ENCODE results near the gene TMEM125. TPM values are rescaled to one million over a fixed set of nuclear protein-coding genes. Genes with fewer than 3 reads are reported as not detected.

TMEM125 gene
- total and polyA plus RNA-seq, 2 experiments from 2014 or later = 28.7 to 43.1 TPM

GRCh38 chr1:43302201-43302600 lies 32.4 kb downstream of the TMEM125 start:
- H3K9me3 ChIP-seq (ENCODE audit: low read depth) = no peaks in the 10 kb centered on the region
- no peak overlapping the region for H2AFZ ChIP-seq
- peaks cover 17% of the 10 kb centered on the region for H3K4me1 ChIP-seq (ENCODE audit: insufficient read depth)
- no peak for DNase-seq (ENCODE audit: low spot score)
- peak overlapping the region; percentile 23 for H3K27ac ChIP-seq
- WGBS (ENCODE audit: low lambda C conversion rate, missing lambda C conversion rate) = 100% methylated on average over 1 of the region's 1 CpG
- no peaks in the 10 kb centered on the region for H3K27me3 ChIP-seq
- no peaks in the 10 kb centered on the region for H3K36me3 ChIP-seq (replicated peaks; ENCODE audit: insufficient read depth, low read depth)
- H3K4me3 ChIP-seq = no peak overlapping the region
- no peaks in the 10 kb centered on the region for H3K9me2 ChIP-seq (replicated peaks; ENCODE audit: insufficient read depth)
- H3K79me2 ChIP-seq = no peaks in the 10 kb centered on the region
- TF ChIP-seq EZH2phosphoT487 (IDR thresholded peaks at IDR 0.05; ENCODE audit: low read depth, severe bottlenecking, unreplicated experiment) (no peak), CTCF (IDR thresholded peaks at IDR 0.05; ENCODE audit: poor library complexity) (no peak), EZH2 (IDR thresholded peaks at IDR 0.05; ENCODE audit: borderline replicate concordance) (no peak)
- H4K20me1 ChIP-seq (ENCODE audit: insufficient read depth, poor library complexity, severe bottlenecking) = no peaks in the 10 kb centered on the region
- H3K4me2 ChIP-seq = no peak overlapping the region

DNA sequence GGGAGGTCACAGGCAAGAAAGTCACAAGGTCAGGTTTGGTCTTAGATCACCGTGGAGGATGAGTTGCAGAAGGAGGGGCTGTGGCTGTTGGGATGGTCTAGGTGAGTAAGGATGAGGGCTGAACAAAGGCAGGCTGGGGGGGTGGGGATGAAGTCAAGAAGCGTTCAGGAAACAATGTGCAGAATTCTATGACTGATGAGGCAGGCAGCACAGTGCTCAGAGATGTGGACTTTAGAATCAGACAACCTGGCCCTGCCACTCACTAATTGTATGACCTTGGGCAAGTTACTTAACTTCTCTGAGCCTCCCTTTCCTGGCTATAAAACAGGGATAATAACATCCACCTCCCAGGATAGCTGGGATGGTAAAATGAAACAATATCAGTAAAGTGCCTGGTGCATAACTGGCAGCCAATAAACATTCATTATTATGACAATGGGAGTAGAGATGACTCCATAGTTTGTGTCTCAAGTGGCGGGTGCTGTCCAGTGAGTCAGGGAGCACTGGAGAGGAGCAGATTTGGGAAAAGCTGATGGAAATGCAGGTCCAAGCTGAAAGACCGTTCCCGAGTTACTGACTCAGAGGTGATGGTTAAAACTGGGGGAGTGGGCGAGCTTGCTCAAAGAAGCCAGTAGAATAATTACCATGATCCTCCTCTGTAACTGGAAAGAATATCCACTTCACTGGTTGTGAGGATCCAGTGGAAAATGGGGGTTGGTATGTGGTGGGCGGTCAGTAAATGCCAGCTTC lies 33.1 kb downstream of the TMEM125 start:
- Histone ChIP-seq H2AFZ (no peak overlapping the region), H3K36me3 (replicated peaks; ENCODE audit: insufficient read depth, low read depth) (no peaks in the 10 kb centered on the region), H3K79me2 (no peaks in the 10 kb centered on the region), H3K4me3 (no peak overlapping the region), H3K9me3 (ENCODE audit: low read depth) (no peaks in the 10 kb centered on the region), H3K27ac (peak overlapping the region; percentile 58), H4K20me1 (ENCODE audit: insufficient read depth, poor library complexity, severe bottlenecking) (no peaks in the 10 kb centered on the region), H3K4me2 (no peak overlapping the region), H3K27me3 (no peaks in the 10 kb centered on the region), H3K9me2 (replicated peaks; ENCODE audit: insufficient read depth) (no peaks in the 10 kb centered on the region), H3K4me1 (ENCODE audit: insufficient read depth) (peaks cover 17% of the 10 kb centered on the region)
- WGBS (ENCODE audit: low lambda C conversion rate, missing lambda C conversion rate) = 73% methylated on average over 7 of the region's 7 CpGs
- no peak for TF ChIP-seq EZH2phosphoT487 (IDR thresholded peaks at IDR 0.05; ENCODE audit: low read depth, severe bottlenecking, unreplicated experiment)
- TF ChIP-seq EZH2 (IDR thresholded peaks at IDR 0.05; ENCODE audit: borderline replicate concordance) = no peak
- TF ChIP-seq CTCF (IDR thresholded peaks at IDR 0.05; ENCODE audit: poor library complexity) = no peak
- peak; percentile 60 for DNase-seq (ENCODE audit: low spot score)

GRCh38 chr1:43303471-43304313 lies 33.9 kb downstream of the TMEM125 start:
- no peaks in the 10 kb centered on the region for H4K20me1 ChIP-seq (ENCODE audit: insufficient read depth, poor library complexity, severe bottlenecking)
- no peak overlapping the region for H3K4me2 ChIP-seq
- no peaks in the 10 kb centered on the region for H3K36me3 ChIP-seq (replicated peaks; ENCODE audit: insufficient read depth, low read depth)
- no peaks in the 10 kb centered on the region for H3K27me3 ChIP-seq
- no peaks in the 10 kb centered on the region for H3K9me3 ChIP-seq (ENCODE audit: low read depth)
- peaks cover 17% of the 10 kb centered on the region for H3K4me1 ChIP-seq (ENCODE audit: insufficient read depth)
- H3K79me2 ChIP-seq = no peaks in the 10 kb centered on the region
- H3K27ac ChIP-seq = peak overlapping the region; percentile 58
- no peak for TF ChIP-seq EZH2phosphoT487 (IDR thresholded peaks at IDR 0.05; ENCODE audit: low read depth, severe bottlenecking, unreplicated experiment)
- no peak for TF ChIP-seq CTCF (IDR thresholded peaks at IDR 0.05; ENCODE audit: poor library complexity)
- TF ChIP-seq EZH2 (IDR thresholded peaks at IDR 0.05; ENCODE audit: borderline replicate concordance) = no peak
- 82% methylated on average over 8 of the region's 8 CpGs for WGBS (ENCODE audit: low lambda C conversion rate, missing lambda C conversion rate)
- H3K9me2 ChIP-seq (replicated peaks; ENCODE audit: insufficient read depth) = no peaks in the 10 kb centered on the region
- DNase-seq (ENCODE audit: low spot score) = no peak
- H3K4me3 ChIP-seq = no peak overlapping the region
- no peak overlapping the region for H2AFZ ChIP-seq

Measured in hepatocyte (in vitro differentiated cells).